ENCODE results near the gene DNASE1.

DNA sequence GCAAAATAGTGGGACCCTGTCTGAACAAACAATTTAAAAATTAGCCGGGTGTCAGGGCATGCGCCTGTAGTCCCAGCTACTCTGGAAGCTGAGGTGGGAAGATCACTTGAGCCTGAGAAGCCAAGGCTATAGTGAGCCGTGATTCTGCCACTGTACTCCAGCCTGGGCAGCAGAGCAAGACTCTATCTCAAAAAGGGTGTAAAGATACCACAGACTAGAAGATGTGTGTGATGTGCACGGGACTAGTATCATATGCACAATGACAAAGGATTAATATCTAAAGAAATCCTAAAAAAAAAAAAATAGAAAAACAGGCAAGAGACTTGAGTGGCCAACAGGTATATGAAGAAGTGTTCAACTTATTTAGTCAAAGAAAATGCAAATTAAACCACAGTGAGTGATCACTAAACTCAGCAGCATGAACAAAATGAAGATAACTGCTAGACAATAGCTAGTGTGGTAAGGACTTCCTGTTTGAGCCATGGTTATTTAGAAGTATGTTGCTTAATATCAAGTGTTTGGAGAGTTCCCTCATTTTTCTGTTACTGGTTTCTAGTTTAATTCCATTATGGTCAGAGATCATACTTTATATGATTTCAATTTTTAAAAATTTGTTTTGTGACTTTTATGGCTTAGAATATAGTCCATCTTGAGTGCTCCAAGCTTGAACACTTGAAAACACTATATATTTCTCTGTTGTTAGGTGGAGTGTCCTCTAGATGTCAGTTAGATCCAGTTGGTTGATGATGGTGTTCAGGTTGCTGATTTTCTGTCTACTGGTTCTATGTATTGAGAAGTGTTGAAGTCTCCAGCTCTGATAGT lies 28.4 kb upstream of the DNASE1 start:
- TF ChIP-seq POLR2AphosphoS5 (IDR thresholded peaks at IDR 0.05; ENCODE audit: low read depth, low read length) (no peak), MAX (IDR thresholded peaks at IDR 0.05; ENCODE audit: low read depth) (no peak), TAF1 (IDR thresholded peaks at IDR 0.05; ENCODE audit: borderline replicate concordance, low read depth, low read length) (no peak), REST (IDR thresholded peaks at IDR 0.05; ENCODE audit: low read depth, low read length) (no peak), SMC3 (IDR thresholded peaks at IDR 0.05; ENCODE audit: low read depth, low read length) (no peak), NFIC (IDR thresholded peaks at IDR 0.05; ENCODE audit: borderline replicate concordance) (no peak), FOXM1 (IDR thresholded peaks at IDR 0.05; ENCODE audit: low read depth) (no peak), MXI1 (IDR thresholded peaks at IDR 0.05; ENCODE audit: low read depth, low read length) (no peak), EZH2phosphoT487 (IDR thresholded peaks at IDR 0.05; ENCODE audit: borderline replicate concordance, low read depth) (no peak), JUND (IDR thresholded peaks at IDR 0.05) (no peak)
- TF ChIP-seq, protein P1, sequence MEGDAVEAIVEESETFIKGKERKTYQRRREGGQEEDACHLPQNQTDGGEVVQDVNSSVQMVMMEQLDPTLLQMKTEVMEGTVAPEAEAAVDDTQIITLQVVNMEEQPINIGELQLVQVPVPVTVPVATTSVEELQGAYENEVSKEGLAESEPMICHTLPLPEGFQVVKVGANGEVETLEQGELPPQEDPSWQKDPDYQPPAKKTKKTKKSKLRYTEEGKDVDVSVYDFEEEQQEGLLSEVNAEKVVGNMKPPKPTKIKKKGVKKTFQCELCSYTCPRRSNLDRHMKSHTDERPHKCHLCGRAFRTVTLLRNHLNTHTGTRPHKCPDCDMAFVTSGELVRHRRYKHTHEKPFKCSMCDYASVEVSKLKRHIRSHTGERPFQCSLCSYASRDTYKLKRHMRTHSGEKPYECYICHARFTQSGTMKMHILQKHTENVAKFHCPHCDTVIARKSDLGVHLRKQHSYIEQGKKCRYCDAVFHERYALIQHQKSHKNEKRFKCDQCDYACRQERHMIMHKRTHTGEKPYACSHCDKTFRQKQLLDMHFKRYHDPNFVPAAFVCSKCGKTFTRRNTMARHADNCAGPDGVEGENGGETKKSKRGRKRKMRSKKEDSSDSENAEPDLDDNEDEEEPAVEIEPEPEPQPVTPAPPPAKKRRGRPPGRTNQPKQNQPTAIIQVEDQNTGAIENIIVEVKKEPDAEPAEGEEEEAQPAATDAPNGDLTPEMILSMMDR (IDR thresholded peaks at IDR 0.05), result no peak

Data from SK-N-SH (cell line).